ENCODE data around the gene RAPSN. TPM values are rescaled to one million over a fixed set of nuclear protein-coding genes. Genes with fewer than 3 reads are reported as not detected.

Gene RAPSN
- total and polyA plus RNA-seq, 2 of the 8 experiments (the other 6 are each of a cell fraction or from before 2014, with no cell fraction given) = 0.06 to 0.34 TPM

DNA sequence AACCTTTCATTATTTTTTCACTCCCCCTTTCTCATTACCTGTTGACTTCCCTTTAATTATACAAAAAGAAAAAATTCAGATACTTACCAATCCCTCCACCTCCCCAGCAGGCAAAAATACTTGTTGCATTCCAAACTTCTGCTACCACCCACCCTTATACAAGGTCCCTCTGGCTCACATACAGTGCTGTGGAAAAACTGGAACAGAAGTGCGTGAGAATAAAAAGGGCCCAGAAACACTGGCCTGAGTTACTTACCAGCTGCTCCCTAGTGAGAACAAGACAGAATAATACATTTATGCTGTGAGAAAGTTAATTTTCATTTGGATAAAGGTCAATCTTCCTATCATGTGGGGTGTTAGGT, 46.9 kb upstream of the RAPSN start:
- Histone ChIP-seq H3K9ac (replicated peaks in 1 of 4; ENCODE audit: extremely low read depth in 1 of 4, low read depth in 3 of 4, low read length in 3 of 4) (no peak overlapping the region), H3K23me2 (ENCODE audit: low read depth, low read length) (no peaks in the 10 kb centered on the region; the same call in 1 of the 2 replicates), H3K4ac (replicated peaks; ENCODE audit: insufficient read length, low read depth, low read length) (no peak overlapping the region), H3K4me3 (ENCODE audit: extremely low read depth in 1 of 4, insufficient read depth in 2 of 4, low read depth in 3 of 4, low read length in 4 of 4) (no peak overlapping the region), H2AK5ac (ENCODE audit: low read depth, low read length) (no peak overlapping the region), H3K56ac (replicated peaks; ENCODE audit: insufficient read length, low read depth, low read length) (no peak overlapping the region), H2BK12ac (ENCODE audit: low read depth, low read length) (no peak overlapping the region), H3K79me2 (ENCODE audit: control insufficient read depth in 1 of 2, insufficient read depth in 2 of 2, low read length in 2 of 2) (peaks cover 9 to 93% of the 10 kb centered on the region in 2 experiments), H4K5ac (ENCODE audit: insufficient read length, low read depth, low read length) (no peak overlapping the region), H3K27ac (ENCODE audit: low read depth, low read length) (no peak overlapping the region), H3K9me3 (ENCODE audit: insufficient read depth in 2 of 2, low read depth in 1 of 2, low read length in 1 of 2) (no peaks in the 10 kb centered on the region), H2AFZ (ENCODE audit: low read length) (no peak overlapping the region), H3K23ac (ENCODE audit: insufficient read length) (no peak overlapping the region), H4K8ac (ENCODE audit: extremely low read depth, insufficient read depth, low read length) (no peak overlapping the region), H3K4me2 (ENCODE audit: insufficient read depth in 1 of 2, low read depth in 2 of 2, low read length in 2 of 2) (0 out of 4 replicates have a peak overlapping the region, but pooled peaks of 1 of the 2 experiments have one; percentile 16), H3K14ac (ENCODE audit: insufficient read length) (no peak overlapping the region), H3K18ac (ENCODE audit: extremely low read depth, low read length) (no peak overlapping the region), H4K91ac (replicated peaks; ENCODE audit: insufficient read length, low read length) (no peak overlapping the region), H2BK5ac (ENCODE audit: low read depth, low read length) (no peak overlapping the region), H3K36me3 (ENCODE audit: control insufficient read depth in 2 of 4, insufficient read depth in 4 of 4, low read length in 3 of 4) (peaks cover 0 to 13% (median 0%) of the 10 kb centered on the region in 4 experiments; a peak in 2 of 8 replicates), H2BK15ac (ENCODE audit: low read length) (no peak overlapping the region), H3K4me1 (replicated peaks in 1 of 4; ENCODE audit: control insufficient read depth in 3 of 4, insufficient read depth in 4 of 4, low read length in 3 of 4) (peaks cover 0 to 10% (median under 1%) of the 10 kb centered on the region in 4 experiments; a peak in 4 of 7 replicates), H2BK20ac (ENCODE audit: low read length) (no peak overlapping the region), H3K79me1 (ENCODE audit: low read depth, low read length) (peaks cover 21% of the 10 kb centered on the region), H2BK120ac (replicated peaks; ENCODE audit: low read depth, low read length) (no peak overlapping the region), H3K27me3 (replicated peaks in 1 of 4; ENCODE audit: control insufficient read depth in 3 of 4, extremely low read depth in 1 of 4, insufficient read depth in 3 of 4, low read length in 3 of 4) (no peaks in the 10 kb centered on the region), H4K20me1 (replicated peaks in 1 of 2; ENCODE audit: control insufficient read depth in 1 of 2, insufficient read depth in 2 of 2, low read length in 2 of 2) (peaks cover 2 to 13% of the 10 kb centered on the region in 2 experiments)
- FAIRE-seq (no peak), DNase-seq (ENCODE audit: low read depth in 1 of 2, low spot score in 2 of 2) (no peak)
- 94% methylated on average over 1 of the region's 1 CpG; no CpG with 5 or more reads in 1 of the 2 experiments for WGBS, 2 experiments (ENCODE audit: extremely low coverage in 1 of 2, insufficient coverage in 1 of 2, insufficient read length in 1 of 2, insufficient replicate concordance in 2 of 2, low coverage in 1 of 2, low lambda C conversion rate in 2 of 2, missing lambda C conversion rate in 1 of 2)
- ChIA-PET POLR2A (ENCODE audit: partially characterized antibody) (interaction anchor here (1.2 kb wide), 1 partner anchor 12 kb away, joined by 3 read pairs; no protein-coding TSS in a partner anchor), CTCF (ENCODE audit: partially characterized antibody) (interaction anchor here (1.9 kb wide), 1 partner anchor 14 kb away, joined by 5 read pairs; no protein-coding TSS in a partner anchor)
- TF ChIP-seq SP4 (IDR thresholded peaks at IDR 0.05; ENCODE audit: low read length) (no peak), BCL11A (IDR thresholded peaks at IDR 0.05; ENCODE audit: low read depth in 2 of 2, low read length in 2 of 2) (no peak), BRCA1 (IDR thresholded peaks at IDR 0.05; ENCODE audit: low read depth, low read length) (no peak), FOSL1 (IDR thresholded peaks at IDR 0.05; ENCODE audit: insufficient read depth, low read depth, low read length) (no peak), RAD21 (IDR thresholded peaks at IDR 0.05 in 1 of 2, conservative IDR thresholded peaks at IDR 0.05 in 1 of 2; ENCODE audit: low read depth in 2 of 2, low read length in 2 of 2) (no peak), SIN3A (conservative IDR thresholded peaks at IDR 0.05 in 1 of 2, IDR thresholded peaks at IDR 0.05 in 1 of 2; ENCODE audit: low read depth in 1 of 2, low read length in 2 of 2) (no peak), RXRA (IDR thresholded peaks at IDR 0.05; ENCODE audit: insufficient read depth, low read depth, low read length) (no peak), KDM4A (IDR thresholded peaks at IDR 0.05; ENCODE audit: low read depth, low read length, severe bottlenecking) (no peak), HDAC6 (IDR thresholded peaks at IDR 0.05; ENCODE audit: low read depth, low read length) (no peak), POU5F1 (IDR thresholded peaks at IDR 0.05; ENCODE audit: low read depth, low read length) (no peak), TCF12 (IDR thresholded peaks at IDR 0.05; ENCODE audit: low read depth, low read length) (no peak), TAF7 (optimal IDR thresholded peaks at IDR 0.05; ENCODE audit: borderline replicate concordance, low read depth, low read length) (no peak)
